Activated CD8-positive, alpha-beta memory T cell treated with anti-CD3 and anti-CD28 coated beads, Interleukin-2, amount 50 U/mL, for 4 hours (primary cell): ENCODE data around the gene STRIP1.
"Not testable (repeated sequence)": the region's sequence is repeated elsewhere in the genome, so short reads cannot be mapped to it uniquely, and the experiment has no call there.

Experiments used
- DNase-seq: peaks from one replicate; pipeline ENCODE4 v3.0.0-alpha.2; 2020

Gene STRIP1

GRCh38 chr1:110008971-110009565, 25.4 kb upstream of the STRIP1 start:
- DNase-seq: no peak

GRCh38 chr1:110011527-110012041, 22.8 kb upstream of the STRIP1 start:
- DNase-seq: no peak

- no peak for DNase-seq
Observed at GRCh38 chr1:110012100-110012780, 22.2 kb upstream of the STRIP1 start.

DNA sequence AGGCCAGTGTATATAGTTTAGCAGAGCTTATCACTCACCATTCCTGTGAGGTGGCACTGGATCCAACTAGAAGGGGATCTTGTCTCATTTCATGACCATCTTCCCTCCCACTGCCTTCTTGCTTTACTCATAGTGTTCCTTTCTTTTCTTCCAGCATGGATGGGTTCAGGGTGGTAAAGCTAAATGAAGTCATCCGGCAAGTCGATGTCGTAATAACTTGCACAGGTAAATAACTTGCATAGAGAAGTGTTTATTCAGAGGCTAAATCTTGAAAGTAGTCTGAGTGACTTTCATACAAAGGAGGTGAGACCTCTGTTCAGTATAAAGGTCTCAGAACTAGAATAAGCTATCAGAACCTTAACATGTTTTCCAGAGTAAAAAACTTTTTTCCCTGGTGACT, 16.6 kb upstream of the STRIP1 start:
- DNase-seq: no peak

GRCh38 chr1:110018396-110018795, 16.0 kb upstream of the STRIP1 start:
- no peak for DNase-seq

DNA sequence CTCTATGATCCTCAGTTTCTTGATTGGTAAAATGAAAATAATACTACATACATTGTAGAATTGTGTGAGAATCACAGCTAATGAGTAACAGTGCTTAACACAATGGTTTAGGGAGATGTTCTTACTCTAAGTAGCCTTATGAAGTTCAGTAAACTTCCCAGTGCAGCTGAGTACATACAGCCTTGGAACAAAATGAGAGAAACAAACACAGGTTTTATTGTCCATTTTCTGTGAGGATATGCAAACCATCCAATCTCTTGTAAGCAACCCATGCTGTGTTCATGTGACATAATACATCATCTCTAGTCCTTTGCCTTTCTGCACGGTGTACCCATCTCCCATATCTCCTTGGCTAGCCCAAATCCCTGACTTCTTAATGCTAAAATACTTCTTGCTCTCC, 14.7 kb upstream of the STRIP1 start:
- no peak for DNase-seq

GRCh38 chr1:110021285-110021684, 13.1 kb upstream of the STRIP1 start:
- DNase-seq: no peak

GRCh38 chr1:110024613-110025012, 9.8 kb upstream of the STRIP1 start:
- no peak for DNase-seq

DNA sequence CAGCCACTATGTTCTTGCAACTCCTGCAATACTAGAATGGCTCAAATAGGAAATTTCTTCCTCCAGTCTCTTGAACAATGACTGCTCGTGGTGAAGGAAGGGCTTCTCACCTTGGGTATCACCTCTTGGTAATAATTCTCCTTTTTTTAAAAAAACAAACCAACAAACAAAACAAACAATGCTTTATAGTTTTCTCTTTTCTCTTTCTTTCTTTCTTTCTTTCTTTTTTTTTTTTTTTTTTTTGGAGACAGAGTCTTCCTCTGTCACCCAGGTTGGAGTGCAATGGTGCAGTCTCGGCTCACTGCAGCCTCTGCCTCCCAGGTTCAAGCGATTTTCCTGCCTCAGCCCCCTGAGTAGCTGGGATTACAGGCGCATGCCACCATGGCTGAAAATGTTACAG, 3.7 kb upstream of the STRIP1 start:
- DNase-seq: not testable (repeated sequence)

GRCh38 chr1:110032327-110032726, 2.1 kb upstream of the STRIP1 start:
- no peak for DNase-seq

DNA sequence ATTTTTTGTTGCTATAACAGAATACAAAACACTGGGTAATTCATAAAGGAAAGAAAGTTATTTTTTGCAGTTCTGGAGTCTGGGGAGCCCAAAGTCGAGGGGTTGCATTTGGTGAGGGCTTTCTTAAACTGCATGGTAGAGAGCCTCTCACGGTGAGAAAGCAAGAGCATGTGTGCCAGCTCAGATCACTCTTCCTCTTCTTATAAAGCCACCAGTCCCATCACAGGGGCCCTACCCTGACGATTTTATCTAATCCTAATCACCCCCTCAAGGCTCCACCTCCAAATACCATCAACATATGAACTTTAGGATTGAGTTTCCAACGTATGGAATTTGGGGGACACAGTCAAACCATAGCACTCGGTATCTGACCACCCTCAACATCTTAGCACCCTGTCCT, 1.0 kb upstream of the STRIP1 start:
- no peak for DNase-seq

- no peak for DNase-seq
Observed at GRCh38 chr1:110034040-110034450, 379 bp upstream of the STRIP1 start.

DNA sequence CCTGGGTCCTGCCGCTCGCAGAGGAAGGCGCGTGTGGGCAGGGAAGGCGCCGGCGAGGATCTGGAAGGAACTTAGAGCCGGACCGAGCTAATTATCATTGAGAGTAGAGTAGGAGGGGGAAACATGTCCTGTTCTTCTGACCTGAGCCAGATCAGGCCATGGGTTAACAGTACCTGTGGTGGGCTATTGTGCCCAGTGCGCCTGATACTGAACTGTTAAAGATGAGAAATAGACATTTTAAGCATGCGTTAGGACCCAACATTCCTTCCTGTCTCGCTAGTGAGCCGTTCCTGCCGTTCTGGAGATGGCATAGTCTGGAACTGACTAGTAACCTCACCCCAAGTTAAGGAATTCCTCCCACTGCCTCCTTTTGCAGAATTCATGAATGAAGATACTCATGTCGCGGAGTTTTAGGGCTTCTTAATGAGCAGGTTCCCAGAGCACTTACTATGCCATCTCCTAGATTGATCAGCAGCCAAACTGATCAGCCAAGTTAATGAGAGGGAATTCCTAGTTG, 870 bp downstream of the STRIP1 start:
- no peak for DNase-seq

DNA sequence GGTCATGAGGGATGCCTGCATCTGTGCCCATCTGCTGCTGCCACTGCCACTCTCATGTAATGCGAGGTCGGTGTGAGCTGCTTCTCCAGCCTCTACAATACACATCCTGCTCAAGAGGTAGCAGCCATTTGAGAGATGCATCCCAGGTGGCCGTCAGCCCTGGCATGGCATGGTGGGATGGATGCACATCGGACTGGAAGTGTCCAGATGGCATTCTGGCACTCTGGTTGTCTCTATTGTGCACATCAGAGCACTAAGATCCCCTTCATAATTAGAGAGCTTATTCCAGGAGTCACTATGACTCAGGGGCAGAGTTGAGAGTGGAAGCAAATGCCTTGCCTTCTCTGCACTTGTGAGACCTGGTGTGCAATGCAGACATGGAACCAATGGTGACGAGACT, 3.8 kb downstream of the STRIP1 start:
- no peak for DNase-seq

DNA sequence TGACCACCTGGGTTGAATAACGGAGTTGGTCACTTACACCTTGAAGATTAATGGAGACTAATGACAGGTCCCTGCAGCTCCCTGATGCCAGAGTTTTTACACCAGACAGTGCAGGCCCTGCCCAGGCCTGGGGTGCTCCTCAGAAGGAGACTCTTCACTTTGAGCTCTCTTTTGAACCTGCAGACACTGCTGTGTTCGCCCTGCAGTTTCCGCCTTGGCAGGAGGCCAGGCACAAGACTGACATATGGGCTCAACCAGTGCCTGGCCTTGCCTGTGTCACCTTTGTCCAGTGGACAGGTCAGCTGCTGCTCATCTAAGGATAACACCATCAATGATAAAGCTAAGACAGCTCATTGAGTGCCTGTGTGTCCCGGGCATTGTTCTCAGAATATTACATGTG, 5.2 kb downstream of the STRIP1 start:
- no peak for DNase-seq

DNA sequence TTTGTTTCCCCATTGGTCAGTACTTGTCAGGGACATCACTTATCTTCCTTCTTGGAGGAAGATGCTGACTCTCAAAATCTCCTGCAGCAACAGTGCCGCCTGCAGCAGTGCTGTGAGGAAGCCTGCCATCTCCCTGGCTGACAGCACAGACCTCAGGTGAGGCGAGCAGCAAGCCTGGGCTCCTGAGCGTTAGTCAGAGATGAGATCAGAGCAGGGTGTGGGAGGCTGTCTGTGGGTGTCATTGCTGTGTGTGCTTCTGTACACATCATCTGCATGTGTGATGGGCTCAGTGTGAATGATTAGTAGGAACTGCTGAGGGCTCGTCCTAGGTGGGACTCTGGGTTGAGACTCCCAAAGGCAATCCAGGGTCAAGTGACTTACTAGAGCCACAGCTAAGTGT, 6.1 kb downstream of the STRIP1 start:
- DNase-seq: peak; percentile 32

DNA sequence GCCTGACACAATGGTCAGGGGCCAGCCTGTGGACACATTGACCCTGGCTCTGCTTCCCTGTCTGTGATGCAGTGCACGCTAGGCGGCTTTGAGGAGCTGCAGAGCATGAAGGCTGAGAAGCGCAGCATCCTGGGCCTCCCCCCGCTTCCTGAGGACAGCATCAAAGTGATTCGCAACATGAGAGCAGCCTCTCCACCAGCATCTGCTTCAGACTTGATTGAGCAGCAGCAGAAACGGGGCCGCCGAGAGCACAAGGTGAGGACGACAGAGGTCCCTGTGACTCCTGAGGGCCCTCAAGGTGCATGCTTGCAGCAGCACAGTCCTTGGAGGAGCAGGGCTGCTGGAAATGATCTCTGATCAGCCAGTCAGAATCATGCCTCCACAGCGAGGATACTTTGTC, 8.6 kb downstream of the STRIP1 start:
- no peak for DNase-seq

DNA sequence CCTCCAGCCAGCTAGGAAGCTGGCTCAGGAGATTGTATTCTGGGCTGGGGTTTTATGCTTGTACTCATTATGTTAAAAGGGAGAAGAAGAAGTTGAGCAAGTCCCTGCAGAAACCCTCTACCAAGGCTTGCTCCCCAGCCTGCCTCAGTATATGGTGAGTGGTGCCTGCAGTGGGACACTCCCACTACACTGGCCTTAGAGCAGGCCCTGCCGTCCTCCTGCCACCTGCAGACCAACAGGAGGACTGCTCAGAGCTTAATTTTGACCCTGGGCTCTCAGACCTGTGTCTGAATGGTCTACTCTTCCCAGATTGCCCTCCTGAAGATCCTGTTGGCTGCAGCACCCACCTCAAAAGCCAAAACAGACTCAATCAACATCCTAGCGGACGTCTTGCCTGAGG, 13.0 kb downstream of the STRIP1 start:
- no peak for DNase-seq

DNA sequence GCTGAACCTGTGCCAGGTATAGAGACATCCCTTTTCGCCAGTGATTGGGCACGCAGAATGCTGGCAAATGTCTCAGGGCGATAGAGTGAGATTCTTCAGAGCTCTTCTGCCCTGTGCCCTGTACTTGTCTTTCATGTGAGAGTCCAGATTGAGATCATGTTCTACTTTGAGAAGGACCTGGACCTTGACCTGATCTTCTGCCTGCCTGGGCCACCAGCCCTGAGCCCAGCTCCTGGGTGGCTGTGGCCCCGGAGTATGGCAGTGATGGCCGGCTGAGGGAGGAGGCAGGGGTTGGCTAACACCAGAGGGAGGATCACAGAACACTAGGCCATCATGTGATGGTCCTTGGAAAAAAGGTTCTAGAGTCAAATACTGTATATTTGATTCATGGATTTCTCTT, 13.8 kb downstream of the STRIP1 start:
- DNase-seq: no peak

- DNase-seq: no peak
Observed at GRCh38 chr1:110048923-110049601, 14.6 kb downstream of the STRIP1 start.

DNA sequence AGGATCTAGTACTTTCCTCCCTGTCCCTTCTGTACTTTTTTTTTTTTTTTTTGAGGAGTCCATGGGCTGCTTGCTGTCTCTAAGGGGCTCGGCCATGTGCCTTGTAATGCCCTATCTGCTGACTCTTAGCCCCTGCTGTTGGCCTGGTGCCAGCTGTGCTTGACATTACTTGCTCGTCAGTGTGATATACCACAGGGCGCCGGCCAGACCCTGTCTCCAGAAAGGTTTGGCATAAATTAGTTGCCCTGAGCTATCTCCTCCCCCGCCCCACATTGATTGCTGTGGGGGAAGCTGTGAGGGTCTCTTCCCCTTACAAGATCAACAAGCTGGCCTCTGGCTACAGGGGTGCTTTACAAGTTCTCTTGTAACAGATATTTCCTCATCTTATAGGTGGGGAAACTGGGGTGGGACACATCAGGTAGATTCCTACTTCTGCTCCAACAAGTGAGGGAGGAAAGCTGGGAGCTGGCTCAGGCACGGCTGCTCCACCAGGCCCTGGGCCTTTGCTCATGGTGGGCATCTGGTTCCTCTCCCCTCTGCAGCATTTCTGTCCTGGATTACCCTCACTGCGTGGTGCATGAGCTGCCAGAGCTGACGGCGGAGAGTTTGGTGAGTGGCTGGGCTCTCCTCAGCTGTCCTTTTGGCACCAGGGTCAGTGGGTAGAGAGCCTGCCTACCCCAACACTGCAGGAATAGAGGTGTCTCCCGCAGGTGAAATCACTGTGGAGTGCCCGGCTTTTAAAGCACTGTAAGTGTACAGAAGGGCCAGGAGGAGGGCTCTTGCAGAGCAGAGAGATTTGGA, 15.6 kb downstream of the STRIP1 start:
- DNase-seq: no peak

DNA sequence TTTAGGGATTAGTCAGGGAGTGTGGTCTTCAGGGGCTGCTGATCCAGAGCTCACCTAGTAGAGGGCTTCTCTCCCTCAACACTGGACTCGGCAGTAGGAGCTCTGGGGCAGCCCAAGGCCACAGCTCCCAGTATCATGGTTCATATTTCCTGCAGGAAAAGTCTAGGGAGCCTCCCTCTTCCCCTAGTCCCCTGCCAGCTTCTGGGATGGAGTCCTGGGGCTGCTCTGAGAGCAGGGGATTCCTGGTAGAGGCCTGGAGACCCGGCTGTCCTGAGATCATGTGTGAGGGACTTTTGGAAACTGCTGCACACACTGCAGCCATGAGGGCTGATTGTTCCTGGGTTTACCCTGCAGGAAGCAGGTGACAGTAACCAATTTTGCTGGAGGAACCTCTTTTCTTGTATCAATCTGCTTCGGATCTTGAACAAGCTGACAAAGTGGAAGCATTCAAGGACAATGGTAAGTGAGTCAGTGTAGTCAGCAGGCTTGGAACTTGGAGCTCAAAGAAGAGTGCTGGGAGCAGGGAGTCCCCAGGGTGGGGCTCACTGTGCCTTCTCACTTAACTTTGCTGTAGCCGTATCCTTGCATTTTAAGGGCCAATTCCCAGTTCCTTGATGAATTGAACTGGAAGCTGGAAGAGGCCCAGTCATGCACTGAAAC, 16.3 kb downstream of the STRIP1 start:
- no peak for DNase-seq

DNA sequence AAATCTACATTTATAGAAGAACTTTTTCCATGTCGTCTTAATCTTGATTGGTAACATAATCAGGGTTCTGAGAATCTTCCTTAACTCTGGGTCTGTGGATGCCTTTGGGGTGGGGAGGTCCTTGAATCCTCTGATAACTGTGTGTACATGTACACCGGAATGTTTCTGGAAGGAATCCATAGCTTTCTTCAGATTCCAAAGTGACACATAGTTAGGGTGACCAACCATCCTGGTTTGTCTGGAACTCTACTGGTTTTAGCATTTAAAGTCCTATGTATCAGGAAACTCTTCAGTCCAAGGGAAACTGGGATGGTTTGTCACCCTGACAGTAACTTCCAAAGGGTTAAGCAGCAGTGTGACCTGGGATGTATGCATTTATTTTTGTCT, 16.8 kb downstream of the STRIP1 start:
- no peak for DNase-seq
